GM18868 (cell line): ENCODE data around the gene SNRNP200.
"Not testable (repeated sequence)": the region's sequence is repeated elsewhere in the genome, so short reads cannot be mapped to it uniquely, and the experiment has no call there.

Source experiments
- ATAC-seq: cut with Tn5 transposase; IDR thresholded peaks from one replicate; pipeline ENCODE4 v1.9.1; 2021; ENCODE audit warnings: mild to moderate bottlenecking, moderate library complexity; ENCODE audit not compliant: unreplicated experiment

Gene SNRNP200

DNA sequence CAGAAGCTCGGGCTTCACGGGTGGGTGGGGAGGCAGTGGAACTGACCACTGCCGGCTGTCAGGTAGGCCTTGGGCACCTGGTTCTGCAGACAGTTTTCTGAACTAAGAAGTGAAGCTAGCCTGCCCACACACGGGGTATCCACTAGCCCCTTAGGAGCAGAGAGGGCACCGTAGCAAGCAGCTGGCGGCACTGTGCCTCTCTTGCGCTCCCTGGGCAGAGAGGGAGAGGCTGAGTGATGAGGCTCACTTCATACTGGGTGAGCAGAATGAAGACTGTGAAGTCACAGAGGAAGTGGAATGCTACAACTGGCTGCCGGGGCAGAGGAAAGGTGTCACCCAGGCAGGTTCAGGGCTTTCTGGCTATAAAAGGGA lies 20.5 kb upstream of the SNRNP200 start:
- no peak for ATAC-seq

- ATAC-seq = no peak
These were observed 19.9 kb upstream of the SNRNP200 start, which contains the start of gene ITPRIPL1 for GRCh38 chr2:96325041-96325883. Gene ITPRIPL1 (plus strand): TSS chr2:96325317. CDS start chr2:96325840, 523 bp downstream.

GRCh38 chr2:96324721-96325040 lies 19.3 kb upstream of the SNRNP200 start:
- ATAC-seq = no peak

DNA sequence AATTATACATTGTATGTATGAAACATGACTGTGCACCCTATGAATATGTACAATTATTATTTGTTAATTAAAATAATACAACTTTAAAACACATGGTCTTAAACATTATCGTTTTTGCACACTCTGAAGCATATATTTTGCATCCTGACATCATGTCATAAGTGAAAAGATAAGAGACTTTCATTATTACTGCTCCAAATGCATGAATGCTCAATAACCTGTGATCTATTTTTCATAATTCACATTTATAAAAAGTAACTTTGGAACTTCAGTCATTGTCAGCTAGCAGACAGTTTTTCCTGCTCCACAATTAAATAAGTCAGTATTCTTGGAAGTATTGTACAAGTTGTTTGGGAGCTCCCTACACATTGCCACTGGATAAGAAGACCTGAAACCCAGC lies 18.5 kb upstream of the SNRNP200 start:
- no peak for ATAC-seq

DNA sequence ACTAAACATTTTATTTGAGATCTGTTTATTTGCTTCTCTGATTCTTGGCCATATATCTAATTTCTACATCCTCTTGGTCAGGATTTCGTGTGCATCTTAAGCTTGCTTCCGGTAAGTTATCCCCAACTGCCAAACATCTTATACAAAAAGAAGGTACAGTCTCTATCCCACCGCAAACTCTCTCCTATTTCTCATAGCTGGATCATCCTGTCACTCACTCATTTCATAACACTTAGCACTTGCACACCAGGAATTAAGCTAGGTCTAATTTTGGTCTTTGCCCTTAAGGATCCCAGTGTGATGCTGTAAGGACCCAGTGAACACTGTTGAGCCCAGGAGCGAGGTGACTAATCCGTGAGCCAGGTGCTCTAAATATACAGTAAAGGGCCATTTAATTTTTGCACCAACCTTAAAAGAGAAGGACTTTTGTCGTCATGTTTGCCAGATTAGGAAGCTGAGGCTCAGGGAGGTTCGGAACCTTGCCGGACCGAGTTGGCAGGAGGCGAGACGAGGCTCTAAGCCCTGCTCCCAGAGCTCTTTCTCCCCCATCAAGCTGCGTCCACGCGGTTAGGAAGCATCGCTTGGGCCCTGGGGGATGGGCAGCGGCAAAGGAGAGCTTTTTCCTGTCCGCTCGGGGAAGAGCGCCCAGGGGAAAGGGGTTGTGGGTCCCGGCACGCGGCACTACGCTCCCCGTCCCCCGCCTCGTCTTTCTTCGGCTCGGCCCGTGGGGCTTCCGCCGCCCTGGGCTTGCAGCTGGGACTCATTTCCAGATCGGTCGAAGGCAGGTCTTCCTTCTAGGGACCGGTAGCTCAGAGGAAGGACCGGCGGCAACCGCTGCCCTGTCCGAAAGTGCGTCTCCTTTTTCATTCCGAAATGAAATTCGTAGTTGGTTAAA lies 15.6 kb upstream of the SNRNP200 start:
- ATAC-seq = peak; percentile 5

DNA sequence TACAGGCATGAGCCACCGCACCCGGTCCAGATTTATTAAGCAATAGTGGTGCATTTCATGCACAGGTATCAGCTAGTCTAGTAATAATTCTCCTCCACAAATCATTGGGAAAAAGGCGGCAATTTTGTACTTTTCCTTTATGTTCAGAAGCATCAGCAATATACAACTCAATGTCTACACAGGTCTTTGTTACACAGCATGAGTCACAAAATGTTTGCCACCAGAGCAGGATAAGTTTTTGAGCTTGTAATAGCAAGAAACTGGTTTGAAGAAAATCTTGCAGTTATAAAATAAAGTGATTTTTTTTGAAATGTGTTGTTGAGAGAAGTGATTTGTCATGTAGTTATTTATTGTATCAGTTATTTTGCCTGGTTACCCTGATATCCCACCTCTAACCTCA lies 15.0 kb upstream of the SNRNP200 start:
- no peak for ATAC-seq

GRCh38 chr2:96319396-96319795 lies 14.1 kb upstream of the SNRNP200 start:
- no peak for ATAC-seq

DNA sequence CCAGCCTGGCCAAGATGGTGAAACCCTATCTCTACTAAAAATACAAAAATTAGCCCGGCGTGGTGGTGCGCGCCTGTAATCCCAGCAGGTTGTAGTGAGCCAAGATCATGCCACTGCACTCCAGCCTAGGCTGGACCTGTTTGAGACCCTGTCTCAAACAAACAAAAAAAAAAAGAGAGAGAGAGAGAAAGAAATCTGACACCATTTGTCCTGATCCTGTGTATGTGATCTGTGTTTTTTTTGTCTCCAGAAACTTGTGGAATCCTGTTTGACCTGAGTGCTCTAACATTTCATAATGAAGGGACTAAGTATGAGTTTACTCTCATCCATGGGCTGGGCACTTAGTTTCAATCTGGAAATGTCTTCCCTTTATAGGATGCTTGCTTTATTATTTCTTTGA lies 13.4 kb upstream of the SNRNP200 start:
- no peak for ATAC-seq

DNA sequence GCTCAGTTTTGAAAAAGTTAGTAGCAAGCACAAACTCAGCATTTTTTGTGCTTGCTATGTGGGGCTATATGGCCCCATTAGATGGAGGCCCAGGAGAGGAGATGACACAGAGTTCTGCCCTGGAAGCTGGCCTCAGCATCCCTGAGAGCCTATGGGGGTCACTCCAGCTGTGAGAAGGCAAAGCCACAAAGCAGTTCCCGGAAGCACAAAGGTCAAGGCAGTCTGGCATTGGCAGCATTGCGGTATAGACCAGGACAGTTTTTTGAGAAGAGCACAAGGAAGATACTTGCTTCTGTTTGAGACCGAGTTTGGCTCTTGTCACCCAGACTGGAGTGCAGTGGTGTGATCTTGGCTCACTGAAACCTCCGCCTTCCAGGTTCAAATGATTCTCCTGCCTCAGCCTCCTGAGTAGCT lies 12.2 kb upstream of the SNRNP200 start:
- no peak for ATAC-seq

- no peak for ATAC-seq
These were observed 11.7 kb upstream of the SNRNP200 start for GRCh38 chr2:96316999-96317398.

GRCh38 chr2:96315400-96316071 lies 10.2 kb upstream of the SNRNP200 start:
- ATAC-seq = no peak

- ATAC-seq = no peak
These were observed 9.7 kb upstream of the SNRNP200 start for GRCh38 chr2:96315005-96315399.

- no peak for ATAC-seq
These were observed 2.9 kb upstream of the SNRNP200 start for GRCh38 chr2:96308248-96308647.

GRCh38 chr2:96306370-96306769 lies 1.0 kb upstream of the SNRNP200 start:
- ATAC-seq = no peak

- ATAC-seq = no peak
These were observed 598 bp upstream of the SNRNP200 start for GRCh38 chr2:96305979-96306308.

GRCh38 chr2:96304606-96305005 lies 740 bp downstream of the SNRNP200 start:
- no peak for ATAC-seq

- ATAC-seq = no peak
These were observed 3.5 kb downstream of the SNRNP200 start for GRCh38 chr2:96301865-96302264.

- no peak for ATAC-seq
These were observed 8.4 kb downstream of the SNRNP200 start for GRCh38 chr2:96296925-96297324.

GRCh38 chr2:96294271-96294670 lies 11.1 kb downstream of the SNRNP200 start:
- not testable (repeated sequence) for ATAC-seq

- no peak for ATAC-seq
These were observed 13.6 kb downstream of the SNRNP200 start for GRCh38 chr2:96291751-96292150.

GRCh38 chr2:96287273-96287856 lies 18.0 kb downstream of the SNRNP200 start:
- no peak for ATAC-seq
